NCI-H187 treated with DMSO at 0.1 percent for 48 hours (cell line): ENCODE measurements around the gene SNX7.

Source experiments
- DNase-seq: peaks from one replicate; lab custom pipeline; 2025; lab: John Stamatoyannopoulos, UW

Gene SNX7

DNA sequence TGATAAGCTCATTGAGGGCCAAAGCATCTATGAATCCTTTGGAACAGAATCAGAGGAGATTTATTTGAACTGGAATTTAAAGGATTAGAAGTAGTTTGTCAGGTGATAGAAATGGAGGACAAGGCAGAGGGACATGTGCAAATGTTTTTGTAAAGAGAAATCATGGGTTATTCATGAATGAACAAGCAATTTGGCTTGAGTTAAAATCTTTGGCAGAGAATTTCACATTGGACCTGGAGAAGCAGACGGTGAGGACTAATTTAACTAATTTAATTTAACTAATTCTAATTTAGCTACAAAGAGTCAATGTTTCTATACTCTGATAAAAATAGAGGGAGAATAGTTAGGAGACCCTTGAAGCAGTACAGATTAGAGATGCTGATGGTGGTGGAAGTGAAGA is 36.3 kb downstream of the SNX7 start:
- no peak for DNase-seq

DNA sequence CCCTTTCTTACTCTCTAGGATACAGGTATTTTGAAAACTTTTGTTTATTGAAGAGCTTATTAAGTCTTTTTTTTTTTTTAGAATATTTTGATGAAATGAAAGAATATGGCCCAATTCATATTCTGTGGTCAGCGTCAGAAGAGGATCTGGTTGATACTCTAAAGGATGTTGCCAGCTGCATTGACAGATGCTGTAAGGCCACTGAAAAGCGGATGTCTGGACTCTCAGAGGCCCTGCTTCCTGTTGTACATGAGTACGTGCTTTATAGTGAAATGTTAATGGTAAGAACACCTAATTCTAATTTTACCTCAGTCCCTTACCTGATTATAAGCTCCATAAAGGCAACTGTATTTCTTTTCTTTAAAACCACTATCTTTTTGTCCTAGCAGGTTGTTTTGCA is 37.1 kb downstream of the SNX7 start:
- DNase-seq, result no peak

DNA sequence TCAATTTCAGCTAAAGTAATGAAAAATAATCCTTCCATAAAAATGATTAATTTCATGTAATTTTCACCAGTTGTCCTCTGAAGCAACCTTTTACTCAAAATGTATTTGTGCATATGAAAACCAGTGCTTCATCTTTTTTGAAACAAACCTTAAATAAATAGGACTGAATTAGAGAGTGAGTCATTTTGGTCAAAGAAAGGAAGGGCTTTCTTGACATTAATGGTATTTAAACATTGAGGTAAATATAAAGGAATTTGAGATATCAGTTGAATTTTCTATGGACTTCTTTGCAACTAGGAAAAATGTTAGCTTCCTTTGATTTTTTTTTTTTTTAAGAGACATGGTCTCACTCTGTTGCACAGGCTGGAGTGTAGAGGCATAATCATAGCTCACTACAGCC is 38.7 kb downstream of the SNX7 start:
- no peak for DNase-seq

DNA sequence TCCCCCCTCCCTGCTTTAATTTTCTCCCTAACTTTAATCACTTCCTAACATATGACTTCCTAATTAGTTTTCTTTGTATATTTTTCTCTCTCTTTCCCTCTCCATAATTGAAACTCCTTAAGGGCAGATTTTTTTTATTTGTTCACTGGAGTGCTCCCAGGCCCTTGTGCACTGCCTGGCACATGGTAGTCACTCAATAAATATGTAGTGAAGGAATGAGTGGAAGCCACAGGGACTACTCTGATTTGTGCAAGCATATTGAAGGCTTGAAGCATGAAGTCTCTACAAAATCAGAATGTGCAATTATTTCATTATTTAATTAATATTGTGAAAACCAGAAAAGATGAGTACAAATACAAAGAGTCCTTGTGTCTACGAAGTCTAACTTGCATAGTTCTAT is 41.5 kb downstream of the SNX7 start:
- DNase-seq, result no peak

DNA sequence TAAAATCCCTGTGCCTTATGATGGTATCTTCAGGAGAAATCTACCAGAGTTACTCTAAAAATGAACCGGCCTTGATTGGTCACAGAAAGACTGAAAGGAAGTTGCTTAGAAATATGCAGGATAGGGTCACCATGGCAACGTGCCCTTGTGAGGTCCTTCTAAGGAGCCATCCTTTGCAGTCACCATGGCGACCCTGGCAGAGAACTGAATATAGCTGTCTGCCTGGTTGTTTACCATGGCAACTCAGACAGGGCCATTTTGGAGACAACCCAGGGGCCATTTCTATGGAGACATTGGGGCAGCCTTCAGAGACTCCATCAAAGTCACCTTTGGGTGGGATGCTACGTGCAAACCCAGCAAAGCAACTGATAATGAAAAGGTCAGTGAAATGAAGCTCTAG is 43.0 kb downstream of the SNX7 start:
- no peak for DNase-seq

DNA sequence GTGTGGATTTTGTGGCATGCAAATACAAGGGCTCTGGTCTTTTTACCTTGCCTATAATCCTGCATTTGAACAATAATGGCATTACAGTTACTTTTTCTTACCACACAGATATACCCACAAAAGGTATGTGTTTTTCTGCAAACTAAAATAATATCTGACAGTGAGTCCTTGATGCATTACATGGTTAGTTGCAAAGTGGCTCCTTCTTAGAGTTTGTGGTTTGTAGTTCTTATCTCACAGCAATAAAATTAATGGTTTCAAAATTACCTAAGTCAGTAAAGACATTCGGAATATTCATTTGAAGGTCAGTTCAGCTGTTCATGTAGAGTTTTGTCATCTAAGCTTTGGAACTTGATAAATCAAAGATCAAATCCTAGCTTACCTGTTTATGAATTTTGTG is 43.5 kb downstream of the SNX7 start:
- DNase-seq, result no peak

DNA sequence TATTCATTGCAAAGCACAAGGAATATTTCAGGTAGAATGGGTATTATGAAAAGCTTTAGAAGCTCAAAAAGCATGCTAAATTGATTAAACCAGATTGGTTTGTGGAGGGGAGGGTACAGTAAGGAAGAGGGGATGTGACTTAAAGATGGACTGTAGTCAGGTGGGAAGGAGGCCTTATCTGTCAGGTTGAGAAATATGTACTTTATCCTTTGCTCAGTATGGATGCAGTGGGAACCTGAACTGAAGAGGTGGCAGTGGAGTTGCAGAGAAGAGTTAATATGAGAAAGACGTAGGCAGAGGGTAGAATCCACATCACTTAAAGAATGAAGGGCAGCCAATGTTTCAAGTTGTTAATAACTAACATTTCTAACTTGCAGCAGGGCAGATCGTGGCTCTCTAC is 44.1 kb downstream of the SNX7 start:
- DNase-seq, result no peak

DNA sequence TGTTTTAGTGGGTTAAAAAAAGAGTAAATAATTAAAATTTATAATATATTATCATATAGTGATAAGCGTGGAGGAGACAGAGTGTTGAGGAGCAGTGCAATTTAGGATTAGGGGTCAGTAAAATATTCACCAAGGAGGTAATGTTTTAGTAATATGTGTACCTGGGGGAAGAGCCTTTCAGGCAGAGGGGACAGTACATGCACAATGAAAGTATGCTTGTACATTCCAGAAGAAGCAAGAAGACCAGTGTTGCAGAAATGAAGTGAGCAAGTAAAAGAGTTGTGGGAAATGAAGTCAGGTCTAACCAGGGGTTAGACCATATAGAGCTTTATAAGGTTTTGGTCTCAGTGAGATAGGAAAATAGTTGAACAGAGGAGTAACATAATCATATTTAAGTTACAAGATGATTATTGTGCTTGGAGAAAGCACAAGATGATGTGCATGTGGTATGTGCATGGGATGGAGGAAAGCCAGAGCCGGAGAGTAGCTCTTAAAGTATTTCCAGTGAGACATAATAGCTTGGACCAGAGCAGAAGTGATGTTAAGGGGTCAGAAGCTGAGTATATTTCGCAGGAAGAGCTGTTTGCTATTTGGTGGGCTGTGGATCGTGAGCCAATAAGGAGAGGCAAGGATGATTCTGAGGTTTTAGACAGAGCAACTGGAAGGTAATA is 44.8 kb downstream of the SNX7 start:
- DNase-seq, result no peak

DNA sequence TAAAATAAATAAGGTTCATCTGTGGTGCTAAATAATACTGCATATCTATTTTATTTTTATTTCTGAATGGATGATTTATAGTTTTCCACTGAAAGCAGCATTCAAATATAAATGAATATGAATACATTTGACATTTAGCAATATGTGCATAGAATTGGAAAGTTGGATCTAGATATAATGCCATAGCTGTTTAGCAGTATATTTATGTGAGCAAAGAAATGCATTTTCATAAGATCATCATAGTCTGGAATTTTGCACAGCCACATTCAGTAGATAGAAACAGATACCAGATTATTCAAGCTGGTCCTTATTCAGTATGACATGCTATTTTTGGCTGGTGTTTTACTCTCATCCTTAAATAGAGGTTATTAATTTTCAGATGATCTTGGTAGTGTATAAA is 46.0 kb downstream of the SNX7 start:
- DNase-seq, result no peak

DNA sequence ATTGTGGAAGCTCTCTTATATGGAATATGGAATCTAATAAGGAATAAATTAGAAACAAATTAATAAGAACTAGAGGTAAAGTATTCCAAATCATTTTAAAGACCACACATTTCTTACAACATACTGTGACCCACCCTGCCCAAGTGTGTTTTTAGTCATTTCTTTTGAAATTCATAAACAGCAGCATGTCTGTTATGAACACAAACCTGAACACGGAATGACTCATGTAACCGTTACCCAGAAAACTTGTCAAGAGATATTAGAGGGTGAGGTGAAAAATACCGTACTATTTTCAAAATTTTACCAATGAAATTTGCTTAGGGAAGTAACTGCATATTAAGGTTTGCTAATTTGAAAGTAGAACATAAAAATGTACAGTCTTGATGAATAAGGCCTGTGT is 48.4 kb downstream of the SNX7 start:
- no peak for DNase-seq

DNA sequence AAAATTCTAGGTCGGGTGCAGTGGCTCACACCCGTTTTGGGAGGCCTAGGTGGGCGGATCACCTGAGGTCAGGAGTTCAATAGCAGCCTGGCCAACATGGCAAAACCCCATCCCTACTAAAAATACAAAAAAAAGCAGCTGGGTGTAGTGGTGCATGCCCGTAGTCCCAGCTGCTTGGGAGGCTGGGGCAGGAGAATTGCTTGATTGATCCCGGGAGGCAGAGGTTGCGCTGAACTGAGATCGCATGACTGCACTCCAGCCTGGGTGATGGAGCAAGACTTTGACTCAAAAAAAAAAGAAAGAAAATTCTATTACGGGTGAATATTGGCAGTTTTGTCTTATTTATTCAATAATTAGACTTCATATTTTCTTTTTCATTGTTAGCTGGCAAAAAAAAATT is 62.1 kb downstream of the SNX7 start:
- DNase-seq, result no peak

DNA sequence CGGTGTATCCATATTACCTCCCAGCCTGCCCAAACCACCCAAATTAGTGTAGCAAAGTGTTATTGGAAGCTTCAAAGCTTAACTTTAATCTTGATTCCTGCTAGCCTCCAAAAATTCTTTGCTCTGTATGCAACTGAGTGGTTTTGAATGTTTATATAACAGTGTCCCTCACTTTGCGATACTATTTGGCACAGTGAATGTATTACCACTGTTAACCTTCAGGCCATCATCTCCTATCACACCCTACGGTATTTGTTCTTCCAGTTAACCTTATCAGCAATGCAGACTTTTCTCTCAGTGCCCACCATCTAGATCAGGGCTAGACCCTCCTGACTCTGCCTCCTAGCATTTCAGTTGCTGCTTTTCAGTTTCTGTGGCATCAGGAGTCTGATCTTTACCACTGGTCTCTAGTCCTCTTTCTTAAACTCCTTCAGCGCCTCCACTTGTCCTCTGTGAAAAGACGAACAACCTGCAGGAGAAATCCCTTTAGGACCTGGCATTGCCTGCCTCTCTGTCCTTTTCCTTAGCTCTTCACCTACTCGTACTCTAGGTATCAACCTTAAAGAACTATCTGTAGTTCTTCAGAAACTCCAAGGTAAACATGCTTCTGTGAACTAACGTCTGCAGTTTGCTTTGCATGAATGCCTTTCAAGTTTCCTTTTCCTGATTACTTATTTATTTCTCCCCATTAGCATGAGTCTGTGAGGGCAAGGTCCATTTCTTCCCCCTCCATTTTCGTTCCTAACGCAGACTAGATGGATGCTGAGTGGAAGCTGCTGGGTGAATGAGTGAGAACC is 71.7 kb downstream of the SNX7 start:
- no peak for DNase-seq

DNA sequence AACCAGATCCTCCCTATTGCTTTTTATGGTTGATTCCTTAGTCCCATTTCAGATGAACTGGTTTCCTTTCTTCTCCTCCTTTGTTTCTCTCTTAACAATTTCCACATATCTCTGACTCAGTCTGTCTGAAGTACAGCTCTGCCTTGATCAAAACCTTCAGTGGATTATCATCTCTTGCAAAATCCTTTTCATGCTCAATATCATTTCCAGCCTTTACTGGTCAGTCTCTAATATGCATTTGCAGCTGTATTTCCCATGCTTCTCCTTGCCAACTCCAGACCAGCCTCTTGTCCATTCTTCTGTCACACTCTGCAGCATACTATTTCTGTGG is 72.2 kb downstream of the SNX7 start:
- DNase-seq, result no peak

DNA sequence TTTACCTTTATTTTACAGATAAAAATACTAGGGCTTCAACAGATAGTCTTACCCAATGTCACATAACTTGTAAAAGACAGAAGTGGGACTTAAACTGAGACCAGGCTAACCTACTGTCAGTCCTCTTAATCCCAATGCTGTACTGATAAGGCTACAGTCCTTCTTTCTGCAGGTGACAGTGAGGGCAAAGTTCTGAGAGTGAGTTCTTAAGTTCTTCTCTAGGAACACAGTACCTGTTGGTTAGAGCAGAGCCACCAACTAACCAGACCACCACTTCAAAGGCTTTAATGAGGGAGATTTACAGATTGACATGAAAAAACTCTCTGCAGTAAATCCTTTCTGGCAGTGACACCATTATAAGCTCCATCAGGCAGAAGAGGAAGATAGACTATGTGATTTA is 74.2 kb downstream of the SNX7 start:
- DNase-seq, result no peak

DNA sequence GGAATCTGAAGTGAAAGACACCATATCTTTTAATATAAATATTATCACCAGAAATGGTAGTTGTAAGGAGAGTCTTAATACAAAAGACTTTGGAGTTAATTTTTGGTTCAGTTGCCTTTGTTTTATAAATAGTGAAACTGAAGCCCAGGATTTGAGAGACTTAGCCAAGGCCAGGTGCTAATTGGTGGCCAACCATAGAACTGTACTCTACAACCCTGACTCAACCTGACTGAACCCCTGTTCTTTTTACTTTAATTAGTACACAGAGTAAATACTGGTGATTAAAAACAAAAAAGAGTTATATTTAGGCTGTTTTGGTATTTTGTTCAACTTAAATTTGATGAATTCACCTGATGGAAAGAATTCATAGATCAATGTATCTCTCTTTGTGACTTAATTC is 76.3 kb downstream of the SNX7 start:
- DNase-seq, result no peak

DNA sequence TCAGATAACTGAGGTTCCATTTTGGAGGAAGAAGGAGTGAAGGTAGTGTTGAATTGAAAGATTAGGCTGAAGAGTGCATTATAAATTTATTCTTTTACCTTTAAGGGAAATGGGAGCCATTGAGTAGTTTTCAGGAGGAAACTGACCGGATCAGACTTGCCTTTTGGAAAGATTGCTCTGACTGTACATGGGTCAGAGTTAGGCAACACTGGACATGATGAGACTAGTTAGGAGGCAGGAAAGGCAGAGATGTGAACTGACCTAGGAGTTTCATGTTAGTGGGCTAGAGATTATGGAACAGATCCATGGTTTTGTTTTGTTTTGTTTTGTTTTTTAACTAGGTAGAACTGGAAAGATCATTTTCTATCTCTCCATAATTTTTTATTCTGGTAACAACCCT is 78.2 kb downstream of the SNX7 start:
- DNase-seq, result no peak

DNA sequence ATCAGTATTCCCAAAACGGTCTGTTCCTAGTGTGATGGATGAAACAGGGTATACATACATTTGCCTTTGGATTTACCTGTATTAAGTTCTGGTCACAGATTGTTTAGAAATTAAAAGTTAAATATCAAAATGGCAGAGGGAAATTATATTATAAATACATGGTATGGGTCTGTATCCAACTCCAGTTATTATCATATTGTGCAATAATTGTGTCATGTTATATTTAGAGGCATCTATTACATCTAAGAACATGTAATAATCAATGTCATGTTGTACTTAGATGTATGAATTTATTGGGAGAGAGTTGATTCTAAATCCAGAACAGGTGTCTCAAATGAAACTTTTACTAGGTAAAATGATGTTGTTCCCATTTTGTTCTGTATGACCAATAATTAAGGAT is 79.6 kb downstream of the SNX7 start:
- no peak for DNase-seq

DNA sequence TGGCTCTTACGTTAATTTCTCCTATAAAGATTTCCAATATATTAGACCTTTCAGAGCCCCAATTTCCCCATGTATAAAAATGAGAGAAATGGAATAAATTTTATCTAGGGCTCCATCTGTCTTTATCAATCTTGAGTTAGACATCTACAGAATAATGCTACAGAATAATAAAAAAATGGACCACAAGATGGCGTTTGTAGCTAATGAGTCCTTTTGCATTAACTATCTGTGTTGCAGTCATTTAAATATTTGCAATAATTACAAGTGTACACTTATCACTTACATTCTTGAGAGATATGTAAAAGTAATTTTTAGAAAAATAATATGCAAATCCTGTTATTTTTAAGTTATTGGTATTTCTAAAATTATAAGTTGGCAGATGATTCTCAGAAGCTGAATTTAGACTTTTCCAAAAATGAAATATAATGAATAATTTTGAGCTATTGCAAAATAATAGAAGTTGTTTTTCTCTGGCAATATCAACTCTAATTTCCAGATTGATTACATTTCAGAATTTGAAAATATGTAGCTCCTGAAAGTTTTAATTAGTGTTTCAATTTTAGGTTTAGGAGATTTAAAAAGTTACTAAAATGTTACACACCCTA is 87.7 kb downstream of the SNX7 start:
- DNase-seq, result no peak

DNA sequence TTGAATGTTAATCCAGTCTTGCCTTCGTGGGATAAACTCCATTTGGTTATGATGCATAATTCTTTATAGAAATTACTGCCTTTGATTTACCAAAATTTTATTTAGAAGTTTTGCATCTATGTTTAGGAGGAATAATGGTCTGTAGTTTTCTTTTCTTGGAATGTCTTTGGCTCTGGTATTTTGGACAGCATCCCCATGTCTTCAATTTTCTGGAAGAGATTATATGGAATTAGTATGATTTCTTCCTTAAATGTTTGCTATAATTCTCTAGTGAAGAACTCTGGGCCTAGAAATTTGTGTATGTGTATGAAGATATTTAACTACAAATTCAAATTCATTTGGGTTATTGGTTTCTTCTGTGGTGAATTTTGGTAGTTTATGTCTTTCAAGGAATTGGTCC is 92.7 kb downstream of the SNX7 start:
- no peak for DNase-seq

DNA sequence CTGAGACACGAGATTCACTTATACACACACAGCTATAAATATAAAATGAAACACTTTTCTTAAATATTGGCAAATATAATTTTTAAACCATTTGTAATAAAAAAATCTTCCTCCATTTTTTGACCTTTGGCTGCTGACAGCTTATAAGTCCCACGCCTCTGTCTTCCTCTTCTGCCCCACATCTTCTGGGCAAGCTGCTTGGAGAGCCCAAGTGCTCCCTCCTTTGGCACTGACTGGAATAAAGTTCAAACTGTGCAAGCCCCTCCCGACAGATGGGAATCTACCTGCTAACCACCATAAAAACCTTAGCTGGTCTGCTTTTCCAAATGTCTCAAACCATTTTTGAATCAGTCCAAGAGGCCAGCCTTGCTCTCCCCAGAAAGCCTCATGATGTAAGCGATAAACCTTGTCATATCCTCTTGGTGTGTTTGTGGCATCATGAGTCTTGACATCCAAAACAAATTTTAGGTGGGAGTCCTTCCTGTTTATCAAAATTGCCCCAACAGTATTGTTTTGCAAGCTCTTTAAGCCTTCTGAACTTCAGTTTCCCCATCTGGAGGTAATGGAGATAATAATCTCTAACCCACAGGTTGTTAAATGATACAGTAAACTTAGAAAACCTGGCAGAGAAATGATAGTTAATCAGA is 99.8 kb downstream of the SNX7 start:
- DNase-seq, result no peak

DNA sequence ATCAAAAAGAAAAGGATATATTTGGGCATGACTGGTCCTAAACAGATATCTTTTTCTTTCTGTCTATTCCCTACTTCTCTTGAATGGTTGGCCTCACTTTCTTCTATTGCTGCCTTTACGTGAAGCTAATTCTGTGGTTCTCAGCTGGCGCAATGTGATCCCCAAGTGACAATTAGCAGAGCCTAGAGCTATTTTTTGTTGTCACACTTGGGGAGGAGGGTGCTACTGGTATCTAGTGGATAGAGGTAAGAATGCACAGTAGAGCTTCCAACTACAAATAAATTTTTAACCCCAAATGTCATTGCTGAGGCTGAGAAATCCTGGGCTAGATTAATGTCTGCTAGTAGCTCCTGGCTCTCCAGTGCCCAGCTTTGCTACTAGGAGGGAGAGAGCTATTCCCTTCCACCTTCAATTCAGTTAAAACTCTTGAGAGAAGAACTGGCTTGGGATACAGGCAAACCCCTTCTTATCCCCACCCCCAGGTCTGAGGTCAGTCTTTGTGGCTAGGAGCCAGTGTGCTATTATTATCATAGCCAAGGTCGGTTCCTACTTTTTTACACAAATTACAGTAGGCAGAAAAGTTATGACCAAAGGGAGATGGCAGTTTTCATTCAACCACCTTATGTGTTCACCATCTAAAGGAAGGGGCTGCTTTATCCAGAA is 102.1 kb downstream of the SNX7 start:
- no peak for DNase-seq

DNA sequence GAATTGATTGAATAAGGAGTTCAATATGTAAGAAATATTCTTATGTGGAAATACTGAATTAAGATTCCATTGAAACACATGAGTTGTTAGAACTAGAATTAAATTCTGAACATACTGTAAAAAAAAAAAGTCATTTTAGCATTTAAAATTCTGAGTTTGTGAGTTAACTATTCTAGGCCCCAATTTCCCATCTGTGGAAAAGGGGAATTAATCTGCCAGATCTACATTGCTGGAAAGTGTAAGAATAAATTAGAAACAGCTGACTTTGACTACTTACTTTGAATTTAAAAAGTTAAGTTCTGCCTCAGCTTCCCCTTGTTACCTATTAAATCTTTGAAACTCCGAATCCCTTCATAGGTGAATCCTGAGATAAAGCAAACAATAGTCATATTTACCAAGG is 103.0 kb downstream of the SNX7 start:
- DNase-seq, result no peak

DNA sequence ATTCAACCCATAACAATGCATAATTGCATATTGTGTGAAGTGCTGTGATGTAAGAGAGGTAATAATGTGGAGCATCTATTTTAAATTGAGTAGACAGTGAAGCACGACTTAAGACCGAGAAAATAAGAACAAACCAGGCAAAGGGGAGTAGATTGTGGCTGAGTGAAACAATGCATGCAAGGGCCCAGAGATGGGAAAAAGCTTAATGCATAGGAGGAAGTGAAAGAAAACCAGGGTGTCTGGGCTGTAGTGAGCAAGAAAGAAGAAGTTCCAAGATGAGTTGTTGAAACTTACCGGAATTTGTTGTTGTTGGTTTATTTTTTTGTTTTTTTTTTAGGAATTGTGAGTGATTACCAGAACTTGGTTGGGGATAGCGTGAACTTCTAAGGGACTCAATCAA is 104.7 kb downstream of the SNX7 start:
- DNase-seq, result no peak
